ENCODE measurements around the gene CADPS2. TPM values are rescaled to one million over a fixed set of nuclear protein-coding genes. Genes with fewer than 3 reads are reported as not detected.

CADPS2 gene
- total and polyA plus RNA-seq, 2 of the 4 experiments (the other 2 are of a cell fraction), result 0.10 to 0.54 TPM

DNA sequence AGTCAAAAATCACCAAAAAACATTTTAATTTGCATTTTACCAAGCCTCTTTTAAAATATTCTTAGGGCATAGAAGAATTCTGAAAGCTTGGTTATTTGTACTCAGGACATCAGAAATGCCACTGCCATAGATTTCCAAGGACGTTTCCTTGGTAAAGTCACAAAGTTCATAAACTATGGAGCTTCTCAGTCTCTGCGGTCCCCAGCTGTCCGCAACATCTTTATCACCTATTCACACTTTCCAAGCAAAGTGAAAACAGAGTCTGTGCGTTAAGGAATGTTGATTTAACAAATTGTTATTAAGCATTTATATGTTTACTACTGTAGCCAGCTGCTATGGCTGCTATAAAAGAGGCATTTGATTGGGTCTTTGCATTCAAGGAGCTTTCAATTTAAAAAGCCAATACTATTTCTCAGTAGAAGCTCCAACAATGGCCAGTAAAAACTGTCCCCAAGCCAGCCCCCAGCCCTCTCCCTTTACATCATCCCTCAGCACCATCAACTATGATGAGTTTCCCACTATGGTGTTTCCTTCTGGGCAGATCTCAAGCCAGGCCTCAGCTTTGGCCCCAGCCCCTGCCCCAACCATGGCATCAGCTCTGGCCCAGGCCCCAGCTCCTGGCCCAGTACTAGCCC, 36.8 kb downstream of the CADPS2 start:
- Histone ChIP-seq H3K9me1 (ENCODE audit: insufficient read depth, low read length) (no peaks in the 10 kb centered on the region), H3K14ac (replicated peaks; ENCODE audit: low read depth, low read length) (no peak overlapping the region), H3K36me3 (ENCODE audit: control insufficient read depth, insufficient read depth, low read length) (no peaks in the 10 kb centered on the region), H2AK9ac (replicated peaks; ENCODE audit: low read depth, low read length, poor library complexity) (no peak overlapping the region), H2BK5ac (ENCODE audit: low read depth, low read length, poor library complexity, severe bottlenecking) (no peak overlapping the region), H2AK5ac (ENCODE audit: low read depth, low read length) (no peak overlapping the region), H3K27ac (ENCODE audit: insufficient read depth, low read length) (no peak overlapping the region), H2BK20ac (ENCODE audit: low read depth, low read length) (no peak overlapping the region), H4K91ac (ENCODE audit: insufficient read depth, low read depth, low read length) (no peak overlapping the region), H4K20me1 (ENCODE audit: insufficient read depth, low read length) (no peaks in the 10 kb centered on the region), H2AFZ (replicated peaks; ENCODE audit: low read length, poor library complexity) (no peak overlapping the region), H2BK120ac (ENCODE audit: low read depth, low read length) (no peak overlapping the region), H3K4me2 (ENCODE audit: low read depth, low read length) (no peak overlapping the region), H3K27me3 (ENCODE audit: control insufficient read depth, insufficient read depth, low read length) (no peaks in the 10 kb centered on the region), H3K9ac (ENCODE audit: low read depth, low read length) (no peak overlapping the region), H2BK15ac (ENCODE audit: low read depth, low read length) (no peak overlapping the region), H3K18ac (ENCODE audit: low read depth, low read length) (no peak overlapping the region), H3K4ac (ENCODE audit: low read depth, low read length) (no peak overlapping the region), H4K5ac (ENCODE audit: low read depth, low read length) (no peak overlapping the region), H3K56ac (ENCODE audit: extremely low read depth, insufficient read depth, low read length) (no peak overlapping the region), H3K79me1 (ENCODE audit: low read depth in 1 of 2, low read length in 2 of 2) (no peaks in the 10 kb centered on the region), H3K4me3 (ENCODE audit: insufficient read depth, low read depth, low read length) (no peak overlapping the region), H4K8ac (ENCODE audit: low read depth in 2 of 2, low read length in 2 of 2) (no peak overlapping the region), H3K23ac (ENCODE audit: low read depth, low read length) (no peak overlapping the region), H3K9me3 (ENCODE audit: control insufficient read depth, insufficient read depth, low read length) (peaks cover 6% of the 10 kb centered on the region), H3K4me1 (ENCODE audit: control insufficient read depth, insufficient read depth, low read length) (no peaks in the 10 kb centered on the region)
- in situ Hi-C loops (cut with MboI; ENCODE audit: low sequenced_read_pairs), result no loop called here
- POLR2A ChIA-PET (ENCODE audit: unreplicated experiment), result no interaction called here
- intact Hi-C loops (cut with micrococcal nuclease), result no loop called here
- ATAC-seq (ENCODE audit: low read depth) (no peak), DNase-seq (no peak)
- no peak for TF ChIP-seq BHLHE40 (IDR thresholded peaks at IDR 0.05; ENCODE audit: low read depth, low read length)
- TF ChIP-seq NFE2L2 (IDR thresholded peaks at IDR 0.05; ENCODE audit: low read depth, low read length), result no peak
- TF ChIP-seq MAZ (IDR thresholded peaks at IDR 0.05; ENCODE audit: borderline replicate concordance, low read depth, low read length), result no peak
- TF ChIP-seq USF2 (IDR thresholded peaks at IDR 0.05; ENCODE audit: low read depth, low read length), result no peak
- TF ChIP-seq, protein P1, sequence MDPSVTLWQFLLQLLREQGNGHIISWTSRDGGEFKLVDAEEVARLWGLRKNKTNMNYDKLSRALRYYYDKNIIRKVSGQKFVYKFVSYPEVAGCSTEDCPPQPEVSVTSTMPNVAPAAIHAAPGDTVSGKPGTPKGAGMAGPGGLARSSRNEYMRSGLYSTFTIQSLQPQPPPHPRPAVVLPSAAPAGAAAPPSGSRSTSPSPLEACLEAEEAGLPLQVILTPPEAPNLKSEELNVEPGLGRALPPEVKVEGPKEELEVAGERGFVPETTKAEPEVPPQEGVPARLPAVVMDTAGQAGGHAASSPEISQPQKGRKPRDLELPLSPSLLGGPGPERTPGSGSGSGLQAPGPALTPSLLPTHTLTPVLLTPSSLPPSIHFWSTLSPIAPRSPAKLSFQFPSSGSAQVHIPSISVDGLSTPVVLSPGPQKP (IDR thresholded peaks at IDR 0.05; ENCODE audit: borderline replicate concordance, low read depth, low read length), result no peak
- TF ChIP-seq POLR2A (IDR thresholded peaks at IDR 0.05; ENCODE audit: low read depth, low read length), result no peak
- no peak for TF ChIP-seq MAFK (IDR thresholded peaks at IDR 0.05; ENCODE audit: low read depth, low read length)
- no peak for TF ChIP-seq CEBPB (IDR thresholded peaks at IDR 0.05; ENCODE audit: low read depth, low read length)
- TF ChIP-seq RAD21 (IDR thresholded peaks at IDR 0.05; ENCODE audit: low read length), result no peak
- TF ChIP-seq RCOR1 (IDR thresholded peaks at IDR 0.05; ENCODE audit: insufficient replicate concordance, low read length), result no peak
- no peak for TF ChIP-seq SMC3 (IDR thresholded peaks at IDR 0.05; ENCODE audit: low read depth, low read length)
- no peak for TF ChIP-seq FOS (IDR thresholded peaks at IDR 0.05; ENCODE audit: low read depth, low read length)
- TF ChIP-seq RFX5 (IDR thresholded peaks at IDR 0.05; ENCODE audit: low read depth, low read length), result no peak
- TF ChIP-seq MXI1 (IDR thresholded peaks at IDR 0.05; ENCODE audit: borderline replicate concordance, low read depth, low read length), result no peak
- no peak for TF ChIP-seq CTCF (conservative IDR thresholded peaks at IDR 0.05; ENCODE audit: low read depth, low read length)
- TF ChIP-seq CHD1 (IDR thresholded peaks at IDR 0.05; ENCODE audit: low read depth, low read length), result no peak
- dilution Hi-C loops (cut with HindIII; ENCODE audit: low sequenced_read_pairs, unreplicated experiment), result no loop called here
- BruUV-seq (replicated peaks), result no TSS peak
- CTCF ChIA-PET, result no interaction called here
- no CpG with 5 or more reads among the region's 4 CpGs for WGBS, 2 experiments (ENCODE audit: extremely low coverage in 2 of 2, insufficient read length in 1 of 2)
